CD4-positive, alpha-beta memory T cell (primary cell): ENCODE data around the gene CPZ. TPM values are rescaled to one million over a fixed set of nuclear protein-coding genes. Genes with fewer than 3 reads are reported as not detected.

Experiments
- CTCF ChIA-PET: fragments of 350-600 bp; sonication (Branson Sonifier 250); formaldehyde crosslinking; loops from one replicate; lab custom pipeline; 2021; ENCODE audit warnings: inconsistent platforms; ENCODE audit not compliant: partially characterized antibody; lab: Charles Lee
- POLR2A ChIA-PET: fragments of 350-600 bp; sonication (Branson Sonifier 250); formaldehyde crosslinking; loops from one replicate; lab custom pipeline; 2021; ENCODE audit not compliant: partially characterized antibody; lab: Charles Lee
- DNase-seq, 5 donors: peaks; one replicate each; pipeline versions ENCODE4 v3.0.0 to v3.0.0-alpha.2; 2020 to 2022; ENCODE audit warnings: mixed read lengths in 1 of 5
- H3K27ac ChIP-seq: one replicate; pipeline ENCODE4 v1.7.0; 2013; ENCODE audit warnings: low read depth, low read length
- H3K27me3 ChIP-seq: 2 replicates; pipeline ENCODE4 v1.7.0; 2013; ENCODE audit warnings: mild to moderate bottlenecking, low read length, moderate library complexity; ENCODE audit not compliant: insufficient read depth
- H3K36me3 ChIP-seq: 2 replicates; pipeline ENCODE4 v1.7.0; 2013; ENCODE audit warnings: mild to moderate bottlenecking, low read length, moderate library complexity; ENCODE audit not compliant: insufficient read depth
- H3K4me1 ChIP-seq: 2 replicates; pipeline ENCODE4 v1.7.0; 2013; ENCODE audit warnings: mild to moderate bottlenecking, low read length, moderate library complexity; ENCODE audit not compliant: insufficient read depth
- H3K4me3 ChIP-seq, 2 donors: one replicate each; pipeline ENCODE4 v1.7.0; 2013; ENCODE audit warnings: low read length in 2 of 2, mild to moderate bottlenecking in 1 of 2
- H3K9me3 ChIP-seq, 2 donors: one replicate each; pipeline ENCODE4 v1.7.0; 2013; ENCODE audit warnings: low read length in 2 of 2, control low read depth in 1 of 2; ENCODE audit not compliant: control insufficient read depth in 1 of 2
- H3K27ac Mint-ChIP-seq, 7 donors: one replicate each; pipeline ENCODE4 v1.8.0; 2020 to 2021; ENCODE audit warnings: mixed read lengths in 7 of 7, mild to moderate bottlenecking in 6 of 7, inconsistent platforms in 3 of 7, moderate library complexity in 3 of 7
- H3K27me3 Mint-ChIP-seq, 2 donors: one replicate each; pipeline ENCODE4 v1.8.0; 2020 to 2021; ENCODE audit warnings: mixed read lengths in 2 of 2
- H3K36me3 Mint-ChIP-seq, 2 donors: one replicate each; pipeline ENCODE4 v1.8.0; 2020 to 2021; ENCODE audit warnings: mixed read lengths in 2 of 2, inconsistent platforms in 1 of 2, mild to moderate bottlenecking in 1 of 2
- H3K4me1 Mint-ChIP-seq, 4 donors: one replicate each; pipeline ENCODE4 v1.8.0; 2020 to 2021; ENCODE audit warnings: mixed read lengths in 4 of 4, mild to moderate bottlenecking in 1 of 4
- H3K4me3 Mint-ChIP-seq, 8 donors: one replicate each; pipeline ENCODE4 v1.8.0; 2020 to 2021; ENCODE audit warnings: mixed read lengths in 8 of 8, mild to moderate bottlenecking in 7 of 8, moderate library complexity in 6 of 8, inconsistent platforms in 3 of 8
- H3K9me3 Mint-ChIP-seq, 8 donors: one replicate each; pipeline ENCODE4 v1.8.0; 2020 to 2021; ENCODE audit warnings: mixed read lengths in 8 of 8, mild to moderate bottlenecking in 5 of 8, inconsistent platforms in 3 of 8, moderate library complexity in 1 of 8
- intact Hi-C: fragments of 100-400 bp; cut with micrococcal nuclease; formaldehyde crosslinking; loops from one replicate; pipeline ENCODE4 v1.15.1; 2023
- polyA plus RNA-seq, 2 donors: library from polyadenylated mRNA; unstranded; fragments of 300-500 nt; fragmentation: Illumina TruSeq; gene quantifications; one replicate each; pipeline ENCODE4 v1.2.3, GENCODE V29; 2021
- total RNA-seq, 2 experiments: library from RNA; stranded (reverse); gene quantifications; one replicate each; pipeline ENCODE4 v1.2.3, GENCODE V29; 2021

CPZ gene
- total and polyA plus RNA-seq, 4 experiments from 2014 or later, result not detected

- Mint-ChIP-seq H3K4me1 (no peaks in the 10 kb centered on the region), H3K27me3 (peaks cover 7 to 8% of the 10 kb centered on the region in 2 donors), H3K36me3 (no peaks in the 10 kb centered on the region), H3K9me3 (no peaks in the 10 kb centered on the region), H3K4me3 (no peak overlapping the region), H3K27ac (no peak overlapping the region)
- Histone ChIP-seq H3K9me3 (no peaks in the 10 kb centered on the region), H3K27me3 (no peaks in the 10 kb centered on the region), H3K4me1 (no peaks in the 10 kb centered on the region), H3K27ac (no peak overlapping the region), H3K36me3 (no peaks in the 10 kb centered on the region), H3K4me3 (no peak overlapping the region)
- ChIA-PET CTCF (no interaction called here), POLR2A (no interaction called here)
- no peak for DNase-seq
- intact Hi-C loops, result no loop called here
Measured at GRCh38 chr4:8665406-8666360, 73.1 kb downstream of the CPZ start.

- Histone ChIP-seq H3K4me1 (no peaks in the 10 kb centered on the region), H3K27ac (no peak overlapping the region), H3K9me3 (no peaks in the 10 kb centered on the region), H3K36me3 (no peaks in the 10 kb centered on the region), H3K4me3 (no peak overlapping the region), H3K27me3 (no peaks in the 10 kb centered on the region)
- no peak overlapping the region for H3K27ac Mint-ChIP-seq
- ChIA-PET POLR2A (no interaction called here), CTCF (no interaction called here)
- H3K27me3 Mint-ChIP-seq, result peaks cover 5 to 9% of the 10 kb centered on the region in 2 donors
- no peaks in the 10 kb centered on the region for H3K36me3 Mint-ChIP-seq
- no peaks in the 10 kb centered on the region for H3K9me3 Mint-ChIP-seq
- intact Hi-C loops, result no loop called here
- no peak for DNase-seq
- H3K4me3 Mint-ChIP-seq, result no peak overlapping the region
- no peaks in the 10 kb centered on the region for H3K4me1 Mint-ChIP-seq
Measured at GRCh38 chr4:8666581-8666980, 74.0 kb downstream of the CPZ start.

Other genes starting within 250 kb of the CPZ start
- 10 to 100 TPM; 16.3 to 17.3 TPM for gene ACOX3, start 152.0 kb upstream of the CPZ start, total RNA-seq
- 10 to 100 TPM; 13.3 to 16.5 TPM for gene ACOX3, start 152.0 kb upstream of the CPZ start, polyA plus RNA-seq
- gene TRMT44, start 152.0 kb upstream of the CPZ start, total RNA-seq, result 10 to 100 TPM; 29.6 to 33.0 TPM
- 10 to 100 TPM in 1 of 2 donors, 1 to 10 TPM in 1; 4.3 to 11.7 TPM for gene TRMT44, start 152.0 kb upstream of the CPZ start, polyA plus RNA-seq
- gene GPR78, start 12.4 kb upstream of the CPZ start, total RNA-seq, result not detected
- gene GPR78, start 12.4 kb upstream of the CPZ start, polyA plus RNA-seq, result not detected